Endothelial cell of umbilical vein (primary cell): ENCODE data around the gene CCDC6. TPM values are rescaled to one million over a fixed set of nuclear protein-coding genes. Genes with fewer than 3 reads are reported as not detected.

Experiments used
- BruUV-seq: library from RNA; stranded (reverse); fragments of 400-500 nt; replicated peaks from 2 replicates; lab custom pipeline; 2021; lab: Mats Ljungman, UMichigan
- CTCF ChIA-PET: fragments of 300-600, 350-600 bp; sonication (Branson Sonifier 250); formaldehyde crosslinking; loops from one replicate; lab custom pipeline; 2021; ENCODE audit warnings: antibody characterized with exemption, inconsistent platforms; lab: Charles Lee
- POLR2A ChIA-PET: fragments of 300-600, 350-600 bp; sonication (Branson Sonifier 250); formaldehyde crosslinking; loops from one replicate; lab custom pipeline; 2021; ENCODE audit warnings: antibody characterized with exemption, inconsistent platforms; lab: Charles Lee
- DNase-seq: peaks from one replicate; pipeline ENCODE4 v3.0.0-alpha.2; 2011; ENCODE audit warnings: low read depth, low spot score
- FAIRE-seq: peaks from 2 replicates; lab custom pipeline; 2011; peaks lifted over from hg19 to GRCh38; lab: Jason Lieb, UNC
- H2AFZ ChIP-seq: 2 replicates; pipeline ENCODE4 v1.6.0; 2012; ENCODE audit warnings: low read depth, low read length, control low read depth, inconsistent platforms
- H3K27ac ChIP-seq: 2 replicates; pipeline ENCODE4 v1.5.1; 2011; ENCODE audit warnings: low read depth, mild to moderate bottlenecking, control low read depth, low read length, moderate library complexity; ENCODE audit not compliant: insufficient read depth
- H3K27me3 ChIP-seq, 2 experiments: 2 replicates each; pipeline versions ENCODE4 v1.6.0 to v1.6.1; 2011; ENCODE audit warnings: low read length in 2 of 2, mixed read lengths in 1 of 2; ENCODE audit not compliant: control insufficient read depth in 2 of 2, insufficient read depth in 2 of 2
- H3K36me3 ChIP-seq, 2 experiments: 2 replicates in 1 of 2; 3 replicates in 1 of 2; pipeline ENCODE4 v1.5.1; 2011; ENCODE audit warnings: low read length in 2 of 2, mild to moderate bottlenecking in 1 of 2, moderate library complexity in 1 of 2; ENCODE audit not compliant: control insufficient read depth in 2 of 2, insufficient read depth in 2 of 2; ENCODE audit errors: extremely low read depth in 1 of 2
- H3K4me1 ChIP-seq: 3 replicates; pipeline ENCODE4 v1.5.1; 2011; ENCODE audit warnings: mild to moderate bottlenecking, low read length; ENCODE audit not compliant: control insufficient read depth, insufficient read depth; ENCODE audit errors: extremely low read depth
- H3K4me2 ChIP-seq: 2 replicates; pipeline ENCODE4 v1.6.1; 2011; ENCODE audit warnings: low read length, control low read depth, mixed read lengths; ENCODE audit not compliant: insufficient read depth
- H3K4me3 ChIP-seq, 3 experiments: fragments of 200-600 bp in 1 of 3; sonication (generic), shearing (Covaris generic) in 1 of 3; replicated peaks in 1 of 3; 2 replicates each; pipeline ENCODE4 v1.5.1; 2011 to 2016; ENCODE audit warnings: control low read depth in 3 of 3, low read length in 3 of 3, mild to moderate bottlenecking in 2 of 3, inconsistent platforms in 1 of 3, low read depth in 1 of 3, moderate library complexity in 1 of 3; ENCODE audit not compliant: insufficient read depth in 1 of 3
- H3K79me2 ChIP-seq: 2 replicates; pipeline ENCODE4 v1.6.0; 2012; ENCODE audit warnings: low read length, inconsistent platforms; ENCODE audit not compliant: control insufficient read depth, insufficient read depth
- H3K9ac ChIP-seq: replicated peaks from 2 replicates; pipeline ENCODE3; 2011; ENCODE audit warnings: low read length, control low read depth; ENCODE audit not compliant: insufficient read depth; ENCODE audit errors: extremely low read depth
- H3K9me1 ChIP-seq: replicated peaks from 3 replicates; pipeline ENCODE4 v1.6.0; 2011; ENCODE audit warnings: mild to moderate bottlenecking, low read length; ENCODE audit not compliant: control insufficient read depth, insufficient read depth; ENCODE audit errors: extremely low read depth
- H3K9me3 ChIP-seq: replicated peaks from 2 replicates; pipeline ENCODE4 v1.5.1; 2012; ENCODE audit warnings: low read length, inconsistent platforms; ENCODE audit not compliant: control insufficient read depth, insufficient read depth
- H4K20me1 ChIP-seq: replicated peaks from 2 replicates; pipeline ENCODE3; 2011; ENCODE audit warnings: mild to moderate bottlenecking, low read length; ENCODE audit not compliant: control insufficient read depth, insufficient read depth; ENCODE audit errors: extremely low read depth
- EZH2 ChIP-seq: IDR thresholded peaks from 2 replicates; pipeline ENCODE4 v1.6.1; 2012; ENCODE audit warnings: borderline replicate concordance, low read depth, mild to moderate bottlenecking, moderate library complexity, low read length, inconsistent platforms; ENCODE audit not compliant: severe bottlenecking
- FOS ChIP-seq: IDR thresholded peaks from 2 replicates; pipeline ENCODE4 v1.6.1; 2011; ENCODE audit warnings: mild to moderate bottlenecking, low read length, moderate library complexity, borderline replicate concordance; ENCODE audit not compliant: insufficient read depth
- GATA2 ChIP-seq: IDR thresholded peaks from 2 replicates; pipeline ENCODE4 v1.7.0; 2011; ENCODE audit warnings: low read depth, mild to moderate bottlenecking, moderate library complexity, mixed read lengths, low read length; ENCODE audit not compliant: insufficient read length, insufficient read depth
- JUN ChIP-seq: IDR thresholded peaks from 2 replicates; pipeline ENCODE4 v1.6.1; 2011; ENCODE audit warnings: borderline replicate concordance, low read depth; ENCODE audit not compliant: insufficient read length, insufficient read depth
- MAX ChIP-seq: IDR thresholded peaks from 2 replicates; pipeline ENCODE4 v1.6.1; 2011; ENCODE audit not compliant: insufficient read depth, insufficient read length
- MYC ChIP-seq: IDR thresholded peaks from one replicate; pipeline ENCODE4 v1.6.1; 2011; ENCODE audit warnings: mild to moderate bottlenecking, low read depth, low read length
- POLR2A ChIP-seq: IDR thresholded peaks from 2 replicates; pipeline ENCODE4 v1.6.1; 2012; ENCODE audit warnings: low read depth, mild to moderate bottlenecking, control low read depth, low read length
- POLR2AphosphoS5 ChIP-seq: IDR thresholded peaks from 2 replicates; pipeline ENCODE4 v1.6.1; 2012; ENCODE audit warnings: low read depth, mild to moderate bottlenecking, control low read depth, low read length, moderate library complexity; ENCODE audit not compliant: insufficient read depth
- dilution Hi-C: fragments of 300-500 bp; cut with MboI; formaldehyde crosslinking; loops from one replicate; pipeline ENCODE4 v1.15.0; 2019; ENCODE audit warnings: low sequenced_read_pairs; ENCODE audit not compliant: extremely low pct_ligation_motif_present
- intact Hi-C: fragments of 100-400 bp; cut with micrococcal nuclease; formaldehyde crosslinking; loops from one replicate; pipeline ENCODE4 v1.10.0; 2022
- polyA plus RNA-seq, 4 experiments: library from polyadenylated mRNA; depleted of rRNA in 3 of 4; stranded (reverse) in 3 of 4; unstranded in 1 of 4; fragments of >200 nt; gene quantifications; 2 replicates each; pipeline versions ENCODE4 v1.2.1 to v1.2.3, GENCODE V29; 2011 to 2012; ENCODE audit warnings: missing spikeins in 1 of 4
- total RNA-seq: library from RNA; stranded (reverse); gene quantifications from 2 replicates; pipeline ENCODE4 v1.2.3, GENCODE V29; 2021
- TF ChIP-seq, protein P1 (sequence below), 2 donors: IDR thresholded peaks; 1 replicate in 1 of 2; 2 replicates in 1 of 2; pipeline ENCODE4 v1.5.1; 2011; ENCODE audit warnings: low read length in 2 of 2, mild to moderate bottlenecking in 2 of 2, moderate library complexity in 2 of 2, control low read depth in 1 of 2, inconsistent platforms in 1 of 2, low read depth in 1 of 2; ENCODE audit not compliant: insufficient read depth in 1 of 2; ENCODE audit errors: extremely low read depth in 1 of 2

Gene CCDC6
- total and polyA plus RNA-seq, 2 donors (not counting 3 experiments of a cell fraction or from before 2014, with no cell fraction given), result 16.8 to 36.8 TPM

- no peak overlapping the region for H3K27ac ChIP-seq
- no peak for FAIRE-seq
- H3K4me1 ChIP-seq, result no peaks in the 10 kb centered on the region
- POLR2A ChIA-PET, result no interaction called here
- H3K9ac ChIP-seq, result no peak overlapping the region
- no peak for DNase-seq
- no peaks in the 10 kb centered on the region for H3K27me3 ChIP-seq
- no peaks in the 10 kb centered on the region for H4K20me1 ChIP-seq
- H3K9me1 ChIP-seq, result no peaks in the 10 kb centered on the region
- no peaks in the 10 kb centered on the region for H3K79me2 ChIP-seq
- BruUV-seq, result no TSS peak
- CTCF ChIA-PET, result interaction anchor here (1.0 to 3.9 kb wide), 6 partner anchors 14 to 225 kb away, joined by 3 to 21 read pairs (median 7); no protein-coding TSS in a partner anchor
- no peak overlapping the region for H3K4me3 ChIP-seq
- H3K4me2 ChIP-seq, result no peak overlapping the region
- H3K9me3 ChIP-seq, result no peaks in the 10 kb centered on the region
- no peak for TF ChIP-seq JUN
- TF ChIP-seq GATA2, result no peak
- no peak for TF ChIP-seq EZH2
- TF ChIP-seq MYC, result no peak
- no peak for TF ChIP-seq POLR2A
- no peak for TF ChIP-seq FOS
- TF ChIP-seq POLR2AphosphoS5, result no peak
- no peak for TF ChIP-seq MAX
- TF ChIP-seq, protein P1, sequence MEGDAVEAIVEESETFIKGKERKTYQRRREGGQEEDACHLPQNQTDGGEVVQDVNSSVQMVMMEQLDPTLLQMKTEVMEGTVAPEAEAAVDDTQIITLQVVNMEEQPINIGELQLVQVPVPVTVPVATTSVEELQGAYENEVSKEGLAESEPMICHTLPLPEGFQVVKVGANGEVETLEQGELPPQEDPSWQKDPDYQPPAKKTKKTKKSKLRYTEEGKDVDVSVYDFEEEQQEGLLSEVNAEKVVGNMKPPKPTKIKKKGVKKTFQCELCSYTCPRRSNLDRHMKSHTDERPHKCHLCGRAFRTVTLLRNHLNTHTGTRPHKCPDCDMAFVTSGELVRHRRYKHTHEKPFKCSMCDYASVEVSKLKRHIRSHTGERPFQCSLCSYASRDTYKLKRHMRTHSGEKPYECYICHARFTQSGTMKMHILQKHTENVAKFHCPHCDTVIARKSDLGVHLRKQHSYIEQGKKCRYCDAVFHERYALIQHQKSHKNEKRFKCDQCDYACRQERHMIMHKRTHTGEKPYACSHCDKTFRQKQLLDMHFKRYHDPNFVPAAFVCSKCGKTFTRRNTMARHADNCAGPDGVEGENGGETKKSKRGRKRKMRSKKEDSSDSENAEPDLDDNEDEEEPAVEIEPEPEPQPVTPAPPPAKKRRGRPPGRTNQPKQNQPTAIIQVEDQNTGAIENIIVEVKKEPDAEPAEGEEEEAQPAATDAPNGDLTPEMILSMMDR (IDR thresholded peaks at IDR 0.05; ENCODE audit: extremely low read depth in 1 of 2, insufficient read depth in 1 of 2, low read depth in 1 of 2, low read length in 2 of 2), result no peak
- dilution Hi-C loops (no loop called here), intact Hi-C loops (loop anchor here (1.0 to 5.0 kb wide), 3 partner anchors 183 to 1027 kb away; no protein-coding TSS in a partner anchor)
- no peak overlapping the region for H2AFZ ChIP-seq
- H3K36me3 ChIP-seq, result peaks cover 0 to 25% of the 10 kb centered on the region in 2 experiments
Measured at GRCh38 chr10:59809644-59809974, 96.7 kb downstream of the CCDC6 start.
